ENCODE results near the gene ZNRD2. TPM values are rescaled to one million over a fixed set of nuclear protein-coding genes. Genes with fewer than 3 reads are reported as not detected.
A peak's percentile ranks its signal among the peaks of the same experiment; 100 is the strongest.

Gene ZNRD2
- total RNA-seq, 1 donor from 2014 or later: 33.8 TPM

GRCh38 chr11:65588199-65589054, 18.1 kb downstream of the ZNRD2 start:
- peak; percentile 40 for DNase-seq (ENCODE audit: low read depth)

DNA sequence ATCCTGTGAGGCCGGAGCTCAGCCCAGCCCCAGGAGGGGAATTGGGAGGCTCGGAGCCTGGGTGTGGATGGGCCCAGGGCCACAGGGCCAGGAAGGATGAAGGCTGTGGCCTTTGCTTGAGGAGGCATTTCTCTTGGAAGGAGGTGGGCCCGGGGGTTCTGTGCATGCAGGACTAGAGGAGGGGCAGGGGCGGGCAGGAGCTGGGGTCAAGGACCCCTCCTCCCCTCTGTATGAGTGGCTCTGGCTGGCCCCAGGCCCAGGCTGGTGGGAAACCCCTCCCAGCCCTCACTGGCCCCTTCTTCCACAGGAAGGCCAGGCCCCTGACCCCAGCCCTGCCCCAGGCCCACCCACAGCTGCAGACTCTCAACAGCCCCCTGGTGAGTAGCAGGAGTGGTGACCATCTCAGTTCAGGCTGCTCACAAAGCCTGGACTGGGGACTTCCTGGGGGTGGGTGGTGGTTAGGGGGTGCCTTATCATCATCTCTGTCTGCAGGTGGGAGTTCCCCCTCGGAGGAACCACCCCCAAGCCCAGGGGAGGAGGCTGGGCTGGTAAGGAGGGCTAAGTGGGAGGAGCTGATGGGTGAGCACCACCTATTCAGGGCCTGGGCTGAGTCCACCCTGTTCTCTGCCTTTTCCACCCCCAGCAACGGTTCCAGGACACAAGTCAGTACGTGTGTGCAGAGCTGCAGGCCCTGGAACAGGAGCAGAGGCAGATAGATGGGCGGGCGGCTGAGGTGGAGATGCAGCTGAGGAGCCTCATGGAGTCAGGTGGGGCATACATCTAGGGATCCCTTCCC, 19.4 kb downstream of the ZNRD2 start:
- DNase-seq (ENCODE audit: low read depth): no peak

DNA sequence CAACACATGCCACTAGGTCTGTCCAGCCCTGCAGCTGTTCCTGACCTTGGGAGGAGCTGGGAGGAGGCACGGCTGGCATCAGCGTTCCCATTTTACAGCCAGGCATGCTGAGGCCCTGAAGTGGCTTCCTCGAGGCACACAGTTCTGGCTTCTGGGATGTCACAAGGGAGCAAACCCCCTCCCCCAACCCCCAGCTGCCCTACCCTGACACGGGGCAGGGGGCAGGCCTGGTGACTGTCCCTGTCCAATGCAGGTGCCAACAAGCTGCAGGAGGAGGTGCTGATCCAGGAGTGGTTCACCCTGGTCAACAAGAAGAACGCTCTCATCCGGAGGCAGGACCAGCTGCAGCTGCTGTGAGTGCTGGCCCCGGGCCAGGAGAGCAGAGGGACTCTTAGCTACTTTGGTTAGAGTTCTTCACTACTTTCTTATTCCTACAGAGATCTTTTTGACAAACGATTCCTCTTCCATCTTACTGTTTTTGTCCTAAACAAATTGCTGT, 20.0 kb downstream of the ZNRD2 start:
- no peak for DNase-seq (ENCODE audit: low read depth)

GRCh38 chr11:65591939-65592857, 21.9 kb downstream of the ZNRD2 start:
- peak; percentile 21 for DNase-seq (ENCODE audit: low read depth)

- DNase-seq (ENCODE audit: low read depth): no peak
These were observed 22.7 kb downstream of the ZNRD2 start for GRCh38 chr11:65592858-65593517.

DNA sequence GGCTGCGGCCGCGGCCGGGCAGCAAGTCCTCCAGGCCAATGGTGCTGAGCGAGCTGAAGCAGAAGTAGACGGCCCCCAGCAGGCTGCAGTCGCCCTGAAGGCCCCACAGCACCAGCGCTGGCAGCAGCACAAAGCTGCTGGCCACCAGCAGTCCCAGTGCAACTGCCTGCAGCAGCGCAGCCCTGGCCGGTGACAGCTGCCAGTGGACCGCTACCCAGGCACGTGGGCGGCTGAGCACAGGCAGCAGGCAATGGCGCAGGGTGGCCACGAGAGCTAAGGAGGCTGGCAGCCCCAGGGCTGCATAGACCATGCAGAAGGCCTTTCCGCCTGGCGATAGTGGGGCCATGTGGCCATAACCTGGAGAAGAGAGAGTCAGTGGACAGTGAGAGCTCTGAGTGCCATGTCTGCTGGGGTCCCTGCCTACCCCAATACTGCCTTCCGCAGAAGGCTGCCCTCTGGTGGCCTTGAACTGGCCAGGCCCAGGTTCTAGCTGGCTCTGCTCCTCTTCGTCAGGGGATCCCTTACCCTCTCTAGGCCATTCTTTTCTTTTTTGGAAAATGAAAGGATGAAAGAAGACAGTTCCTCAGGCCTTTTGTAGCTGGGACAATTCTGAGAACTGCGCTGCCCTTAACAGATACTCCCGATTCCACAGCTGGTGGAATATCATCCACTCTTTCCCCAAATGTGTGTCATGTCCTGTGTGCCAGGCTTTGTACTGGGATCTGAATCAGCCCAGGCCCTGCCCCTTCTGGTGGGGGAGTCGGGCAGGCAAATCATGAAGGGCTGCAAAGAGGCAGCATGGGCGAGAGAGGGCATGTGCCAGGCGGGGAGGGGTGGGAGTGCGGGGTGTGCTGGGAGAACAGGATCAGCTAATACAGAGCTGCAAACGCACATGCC, 23.5 kb downstream of the ZNRD2 start:
- no peak for DNase-seq (ENCODE audit: low read depth)

- no peak for DNase-seq (ENCODE audit: low read depth)
These were observed 24.9 kb downstream of the ZNRD2 start for GRCh38 chr11:65595131-65595530.

DNA sequence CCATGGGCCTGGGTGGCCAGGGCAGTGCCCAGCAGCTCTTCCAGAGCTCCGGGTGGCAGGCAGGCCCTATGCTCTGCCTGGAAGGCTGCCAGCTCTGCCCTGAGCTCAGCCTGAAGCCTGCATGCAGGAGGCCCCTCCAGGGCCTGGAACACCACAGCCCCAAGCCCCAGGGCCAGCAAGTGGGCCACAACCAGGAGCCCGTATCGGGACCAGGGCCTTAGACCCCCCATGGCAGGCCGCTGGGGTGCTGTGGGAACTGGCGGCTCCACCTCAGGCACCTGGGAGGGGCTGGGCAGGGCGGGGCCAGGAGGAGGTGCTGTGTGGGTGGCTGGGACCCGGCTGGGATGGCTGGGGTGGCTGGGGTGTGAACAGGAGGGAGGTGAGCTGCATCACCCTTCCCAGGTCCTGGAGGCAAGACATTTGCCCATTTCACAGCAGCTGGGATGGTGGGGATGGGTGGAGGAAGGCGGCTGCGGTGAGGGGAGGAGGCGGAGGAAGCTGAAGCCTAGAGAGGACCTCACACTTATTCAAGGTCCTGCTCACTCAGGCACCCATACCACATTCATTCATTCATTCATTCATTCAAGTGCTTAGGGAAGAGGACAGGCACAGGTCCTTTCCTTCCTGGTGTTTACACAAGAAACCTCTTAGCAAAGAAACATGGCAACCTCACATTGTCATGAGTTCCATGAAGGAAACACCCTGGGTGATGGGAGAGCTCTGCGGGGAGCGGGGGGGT, 25.4 kb downstream of the ZNRD2 start, which contains the start of gene KCNK7:
Gene KCNK7, minus strand, starts transcription at position 258 of the 739 bp plus-strand sequence. Its CDS starts 28 bp downstream, at position 230.
- no peak for DNase-seq (ENCODE audit: low read depth)

- DNase-seq (ENCODE audit: low read depth): no peak
These were observed 26.2 kb downstream of the ZNRD2 start for GRCh38 chr11:65596520-65596919.

- DNase-seq (ENCODE audit: low read depth): no peak
These were observed 28.0 kb downstream of the ZNRD2 start for GRCh38 chr11:65598258-65598699.

- no peak for DNase-seq (ENCODE audit: low read depth)
These were observed 29.1 kb downstream of the ZNRD2 start for GRCh38 chr11:65599216-65599954.

- no peak for DNase-seq (ENCODE audit: low read depth)
These were observed 29.6 kb downstream of the ZNRD2 start for GRCh38 chr11:65599955-65600246.

- DNase-seq (ENCODE audit: low read depth): no peak
These were observed 34.0 kb downstream of the ZNRD2 start for GRCh38 chr11:65604258-65604657.

- peak; percentile 90 for DNase-seq (ENCODE audit: low read depth)
These were observed 36.8 kb downstream of the ZNRD2 start for GRCh38 chr11:65606876-65607613.

DNA sequence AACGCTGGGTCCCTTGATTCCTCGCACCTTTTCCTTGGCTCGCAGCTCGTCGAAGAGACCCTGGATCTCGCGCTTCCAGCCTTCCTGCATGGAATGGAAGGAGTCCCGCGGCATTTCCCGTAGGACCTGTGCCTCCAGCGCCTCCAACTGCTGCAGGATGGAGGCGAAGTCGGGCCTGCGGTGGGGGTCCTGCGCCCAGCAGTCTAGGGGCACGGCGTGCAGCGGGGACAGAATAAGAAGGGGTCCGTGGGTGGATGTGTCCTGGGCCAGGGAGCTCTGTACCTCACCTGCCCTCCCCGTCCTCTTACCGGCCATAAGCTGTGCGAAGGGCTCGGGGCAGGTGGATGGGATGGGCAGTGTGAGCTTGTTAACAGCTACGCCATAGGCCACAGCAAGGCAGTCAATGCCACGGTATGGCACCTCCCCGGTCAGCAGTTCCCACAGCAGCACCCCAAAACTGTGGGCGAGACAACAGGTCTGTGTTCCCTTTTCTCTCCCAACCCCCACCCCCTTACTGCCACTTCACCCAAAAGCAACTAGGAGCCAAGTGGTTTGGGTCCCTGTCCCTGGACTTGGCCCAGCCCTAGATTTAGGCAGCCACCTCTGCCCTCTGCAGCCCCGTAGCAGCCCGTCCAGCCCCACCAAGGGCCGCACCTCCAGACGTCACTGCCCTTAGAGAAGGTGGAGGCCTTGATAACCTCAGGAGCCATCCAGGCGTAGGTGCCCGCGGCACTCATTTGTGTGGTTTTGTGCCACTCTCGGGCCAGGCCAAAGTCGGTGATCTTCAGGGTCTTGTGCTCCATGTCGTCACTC, 37.5 kb downstream of the ZNRD2 start:
- DNase-seq (ENCODE audit: low read depth): no peak

- no peak for DNase-seq (ENCODE audit: low read depth)
These were observed 39.0 kb downstream of the ZNRD2 start for GRCh38 chr11:65609229-65609628.

DNA sequence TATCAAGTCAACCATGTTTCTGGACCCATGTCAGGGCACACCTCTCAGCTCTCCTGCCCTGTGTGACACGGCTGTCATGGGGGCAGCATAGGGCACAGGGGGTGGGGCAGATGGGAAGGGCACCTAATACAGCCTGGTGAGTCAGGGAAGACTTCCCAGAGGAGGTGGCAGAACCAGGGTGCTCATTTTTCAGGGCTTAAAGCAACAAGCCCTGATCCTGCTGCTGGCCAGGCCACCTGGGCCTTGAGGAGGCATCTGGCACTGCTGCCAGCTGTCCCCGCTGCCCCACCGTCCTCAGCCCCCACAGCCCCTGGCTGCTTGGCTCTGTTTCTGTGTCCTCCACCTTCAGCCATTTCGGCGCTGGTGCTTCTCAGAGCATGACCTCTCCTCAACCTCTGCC, 39.4 kb downstream of the ZNRD2 start:
- no peak for DNase-seq (ENCODE audit: low read depth)
